K562 (cell line): ENCODE results near the gene SYT1.

ENCODE experiments used
- JUNB ChIP-seq: fragments of 450-650 bp; formaldehyde crosslinking; conservative IDR thresholded peaks from 2 replicates; pipeline ENCODE4 v1.4.0; 2020; ENCODE audit warnings: mild to moderate bottlenecking
- PYGO2 ChIP-seq: fragments of 450-650 bp; IDR thresholded peaks from 2 replicates; pipeline ENCODE4 v1.6.1; 2016; ENCODE audit warnings: mild to moderate bottlenecking, missing genetic modification characterization, moderate library complexity, missing compliant biosample characterization
- TAF7 ChIP-seq: fragments of 450-650 bp; IDR thresholded peaks from 2 replicates; pipeline ENCODE4 v1.6.1; 2016; ENCODE audit warnings: missing genetic modification characterization, missing compliant biosample characterization
- ZNF79 ChIP-seq: fragments of 250-450 bp; sonication (Bioruptor Pico); IDR thresholded peaks from 2 replicates; pipeline ENCODE4 v1.4.0; 2020; ENCODE audit warnings: low read depth, mild to moderate bottlenecking, moderate library complexity

- TF ChIP-seq JUNB (CRISPR knock-in tag): no peak
- no peak for TF ChIP-seq ZNF79 (CRISPR knock-in tag)
- no peak for TF ChIP-seq PYGO2 (tag)
- TF ChIP-seq TAF7: no peak
These were observed 73.9 kb downstream of the SYT1 start for GRCh38 chr12:78938341-78939084.
